HCT116 (cell line): Measurements from ENCODE around the gene ELOVL4. TPM values are rescaled to one million over a fixed set of nuclear protein-coding genes. Genes with fewer than 3 reads are reported as not detected.

ENCODE experiments used
- ATAC-seq: fragments of 200-7000 bp; cut with Tn5 transposase; 2 replicates; pipeline ENCODE4 v1.9.1; 2020; ENCODE audit warnings: mild to moderate bottlenecking, moderate library complexity
- BruUV-seq: library from RNA; stranded (reverse); fragments of 400-500 nt; replicated peaks from 2 replicates; lab custom pipeline; 2021; lab: Mats Ljungman, UMichigan
- CTCF ChIA-PET: fragments of 300-600 bp; sonication (Branson Sonifier 250); formaldehyde crosslinking; loops from one replicate; lab custom pipeline; 2021; ENCODE audit warnings: antibody characterized with exemption; lab: Charles Lee
- POLR2A ChIA-PET: fragments of 300-600, 350-600 bp; sonication (Branson Sonifier 250); formaldehyde crosslinking; loops from one replicate; lab custom pipeline; 2021; ENCODE audit warnings: antibody characterized with exemption; lab: Charles Lee
- RAD21 ChIA-PET, 2 experiments: fragments of 300-600 bp; sonication (Branson Sonifier 250); formaldehyde crosslinking; loops; one replicate each; lab custom pipeline; 2023; ENCODE audit warnings: low total read pairs in 2 of 2; ENCODE audit not compliant: uncharacterized antibody in 2 of 2, unreplicated experiment in 2 of 2, low non-redundant PET in 1 of 2; lab: Charles Lee
- DNase-seq: peaks from one replicate; pipeline ENCODE4 v3.0.0-alpha.2; 2010; ENCODE audit warnings: low read depth, low spot score
- H2AFZ ChIP-seq: fragments of 200-600 bp; shearing (Covaris generic), sonication (generic); 2 replicates; pipeline ENCODE4 v1.6.1; 2017; ENCODE audit warnings: low read depth, mixed run types, mixed read lengths, antibody characterized with exemption, low read length; ENCODE audit not compliant: poor library complexity, severe bottlenecking
- H3K27ac ChIP-seq: 2 replicates; pipeline ENCODE4 v1.5.1; 2012; ENCODE audit warnings: low read depth, low read length
- H3K27me3 ChIP-seq: fragments of 200-600 bp; sonication (generic); 2 replicates; pipeline ENCODE4 v1.6.1; 2016; ENCODE audit warnings: mixed run types, low read length, mixed read lengths; ENCODE audit not compliant: insufficient read depth
- H3K36me3 ChIP-seq, 2 experiments: fragments of 200-500 bp in 1 of 2; fragments of 200-600 bp in 1 of 2; sonication (Bioruptor generic) in 1 of 2; sonication (generic) in 1 of 2; 2 replicates each; pipeline versions ENCODE4 v1.5.1 to v1.6.1; 2014 to 2016; ENCODE audit warnings: low read length in 2 of 2, inconsistent platforms in 1 of 2, mixed read lengths in 1 of 2, mixed run types in 1 of 2; ENCODE audit not compliant: insufficient read depth in 2 of 2, control insufficient read depth in 1 of 2
- H3K4me1 ChIP-seq, 2 experiments: fragments of 200-600 bp in 1 of 2; sonication (generic) in 1 of 2; 2 replicates each; pipeline versions ENCODE4 v1.5.1 to v1.6.1; 2012 to 2017; ENCODE audit warnings: low read length in 2 of 2, inconsistent platforms in 1 of 2, mild to moderate bottlenecking in 1 of 2, mixed read lengths in 1 of 2, mixed run types in 1 of 2, moderate library complexity in 1 of 2; ENCODE audit not compliant: insufficient read depth in 2 of 2, control insufficient read depth in 1 of 2
- H3K4me2 ChIP-seq: fragments of 200-600 bp; sonication (generic); 2 replicates; pipeline ENCODE4 v1.6.1; 2017; ENCODE audit warnings: mixed run types, low read length, mixed read lengths
- H3K4me3 ChIP-seq, 2 experiments: fragments of 200-600 bp in 1 of 2; sonication (generic) in 1 of 2; replicated peaks in 1 of 2; 2 replicates each; pipeline ENCODE4 v1.5.1; 2011 to 2016; ENCODE audit warnings: low read length in 2 of 2, control low read depth in 1 of 2, low read depth in 1 of 2, mild to moderate bottlenecking in 1 of 2, mixed read lengths in 1 of 2, mixed run types in 1 of 2
- H3K79me2 ChIP-seq: fragments of 200-600 bp; sonication (generic); 2 replicates; pipeline ENCODE4 v1.6.1; 2017; ENCODE audit warnings: mild to moderate bottlenecking, mixed run types, low read length, moderate library complexity, mixed read lengths; ENCODE audit not compliant: insufficient read depth
- H3K9ac ChIP-seq: fragments of 200-600 bp; sonication (generic); 2 replicates; pipeline ENCODE4 v1.6.1; 2016; ENCODE audit warnings: low read length, mixed read lengths
- H3K9me2 ChIP-seq: fragments of 200-600 bp; sonication (generic), shearing (Covaris generic); 2 replicates; pipeline ENCODE4 v1.6.1; 2017; ENCODE audit warnings: mixed run types, mild to moderate bottlenecking, moderate library complexity; ENCODE audit not compliant: insufficient read depth
- H3K9me3 ChIP-seq, 2 experiments: fragments of 200-500 bp in 1 of 2; fragments of 200-600 bp in 1 of 2; sonication (Bioruptor generic) in 1 of 2; sonication (generic) in 1 of 2; 2 replicates each; pipeline ENCODE4 v1.6.1; 2014 to 2017; ENCODE audit warnings: low read length in 2 of 2, mixed read lengths in 2 of 2, inconsistent platforms in 1 of 2, low read depth in 1 of 2, mild to moderate bottlenecking in 1 of 2, mixed run types in 1 of 2, moderate library complexity in 1 of 2; ENCODE audit not compliant: control insufficient read depth in 1 of 2, insufficient read depth in 1 of 2
- H4K20me1 ChIP-seq: fragments of 200-600 bp; sonication (generic), shearing (Covaris generic); 2 replicates; pipeline ENCODE4 v1.6.1; 2017; ENCODE audit warnings: mixed run types, mild to moderate bottlenecking, moderate library complexity; ENCODE audit not compliant: insufficient read depth
- CBX3 ChIP-seq: IDR thresholded peaks from 2 replicates; pipeline ENCODE4 v1.6.1; 2012; ENCODE audit warnings: low read depth
- CEBPB ChIP-seq: IDR thresholded peaks from 2 replicates; pipeline ENCODE4 v1.6.1; 2012; ENCODE audit warnings: low read depth
- FOSL1 ChIP-seq: IDR thresholded peaks from 2 replicates; pipeline ENCODE4 v1.6.1; 2012; ENCODE audit warnings: low read depth
- JUND ChIP-seq: IDR thresholded peaks from 2 replicates; pipeline ENCODE4 v1.6.1; 2012
- RAD21 ChIP-seq: IDR thresholded peaks from 2 replicates; pipeline ENCODE4 v1.6.1; 2012; ENCODE audit warnings: low read depth, mild to moderate bottlenecking
- SP1 ChIP-seq: IDR thresholded peaks from 2 replicates; pipeline ENCODE4 v1.6.1; 2012; ENCODE audit warnings: low read depth
- TCF7L2 ChIP-seq: IDR thresholded peaks from 2 replicates; pipeline ENCODE4 v1.7.0; 2011; ENCODE audit warnings: borderline replicate concordance, inconsistent platforms; ENCODE audit not compliant: insufficient read depth, insufficient read length; ENCODE audit errors: extremely low read depth
- ZBTB33 ChIP-seq: IDR thresholded peaks from 2 replicates; pipeline ENCODE4 v1.6.1; 2011; ENCODE audit warnings: mild to moderate bottlenecking, low read length, moderate library complexity; ENCODE audit not compliant: insufficient replicate concordance; ENCODE audit errors: extremely low read depth
- ZFX ChIP-seq: fragments of 450-650 bp; IDR thresholded peaks from 2 replicates; pipeline ENCODE4 v1.6.1; 2017
- intact Hi-C: fragments of 100-400 bp; cut with micrococcal nuclease; formaldehyde crosslinking; loops from 2 replicates; pipeline ENCODE4 v1.10.0; 2022
- total RNA-seq: library from RNA; stranded (reverse); gene quantifications from one replicate; pipeline ENCODE4 v1.2.1, GENCODE V29; 2021; ENCODE audit not compliant: unreplicated experiment

ELOVL4 gene
- total RNA-seq, 1 experiment from 2014 or later, result not detected

GRCh38 chr6:79896075-79896449, 51.3 kb downstream of the ELOVL4 start:
- Histone ChIP-seq H3K27me3 (no peaks in the 10 kb centered on the region), H3K9me2 (no peaks in the 10 kb centered on the region), H3K4me2 (peak overlapping the region; percentile 28; the same call in 1 of the 2 replicates), H2AFZ (peak overlapping the region; percentile 1)
- no peak for ATAC-seq
- CTCF ChIA-PET, result no interaction called here
- intact Hi-C loops, result no loop called here
- TF ChIP-seq CEBPB, result no peak
- no peak for TF ChIP-seq TCF7L2
- TF ChIP-seq RAD21, result no peak
- TF ChIP-seq ZBTB33, result no peak
- TF ChIP-seq, all 23 proteins: peak for 0
- Histone ChIP-seq H3K4me3 (no peak overlapping the region), H3K27ac (no peak overlapping the region), H3K4me1 (peaks cover 0 to 12% of the 10 kb centered on the region in 2 experiments; a peak in 2 of 4 replicates), H3K36me3 (no peaks in the 10 kb centered on the region), H3K9me3 (no peaks in the 10 kb centered on the region), H4K20me1 (no peaks in the 10 kb centered on the region), H3K9ac (no peak overlapping the region), H3K79me2 (no peaks in the 10 kb centered on the region)
- RAD21 ChIA-PET, result no interaction called here
- no TSS peak for BruUV-seq
- no peak for DNase-seq
- POLR2A ChIA-PET, result no interaction called here

GRCh38 chr6:79895382-79896074, 51.8 kb downstream of the ELOVL4 start:
- peaks cover 0 to 12% of the 10 kb centered on the region in 2 experiments; a peak in 2 of 4 replicates for H3K4me1 ChIP-seq
- no peak overlapping the region for H3K9ac ChIP-seq
- H3K4me3 ChIP-seq, result no peak overlapping the region
- ChIA-PET CTCF (interaction anchor here (0.7 kb wide), 1 partner anchor 26 kb away, joined by 3 read pairs; no protein-coding TSS in a partner anchor), RAD21 (no interaction called here), POLR2A (no interaction called here)
- TF ChIP-seq ZFX (no peak), CBX3 (no peak), SP1 (0 out of 2 replicates have a peak, but pooled peaks have one; percentile 14), RAD21 (0 out of 2 replicates have a peak, but pooled peaks have one; percentile 2), JUND (peak; percentile 25; the same call in 1 of the 2 replicates), FOSL1 (0 out of 2 replicates have a peak, but pooled peaks have one; percentile 18), CEBPB (peak; percentile 22; the same call in 1 of the 2 replicates)
- no peaks in the 10 kb centered on the region for H3K9me3 ChIP-seq
- no peaks in the 10 kb centered on the region for H3K79me2 ChIP-seq
- DNase-seq (no peak), ATAC-seq (no peak)
- no peaks in the 10 kb centered on the region for H3K27me3 ChIP-seq
- no peaks in the 10 kb centered on the region for H4K20me1 ChIP-seq
- H3K4me2 ChIP-seq, result peak overlapping the region; percentile 28; the same call in 1 of the 2 replicates
- no peaks in the 10 kb centered on the region for H3K36me3 ChIP-seq
- no peaks in the 10 kb centered on the region for H3K9me2 ChIP-seq
- peak overlapping the region; percentile 1 for H2AFZ ChIP-seq
- no peak overlapping the region for H3K27ac ChIP-seq
- no TSS peak for BruUV-seq
- intact Hi-C loops, result no loop called here
